HepG2 (cell line): ENCODE data around the gene ZNF391. TPM values are rescaled to one million over a fixed set of nuclear protein-coding genes. Genes with fewer than 3 reads are reported as not detected.

ENCODE experiments used
- GPN1 ChIP-seq: sonication (generic); formaldehyde crosslinking; IDR thresholded peaks from 2 replicates; pipeline ENCODE4 v1.5.1; 2020; ENCODE audit warnings: missing genetic modification reagents, borderline replicate concordance
- HIVEP1 ChIP-seq: sonication (generic); formaldehyde crosslinking; IDR thresholded peaks from 2 replicates; pipeline ENCODE4 v1.4.0; 2020; ENCODE audit warnings: mild to moderate bottlenecking, missing genetic modification reagents
- KLF15 ChIP-seq: sonication (generic); formaldehyde crosslinking; IDR thresholded peaks from 2 replicates; pipeline ENCODE4 v1.8.1; 2023; ENCODE audit warnings: borderline replicate concordance, mild to moderate bottlenecking, inconsistent platforms, missing genetic modification reagents, mixed read lengths
- MXI1 ChIP-seq: IDR thresholded peaks from 3 replicates; pipeline ENCODE4 v1.6.1; 2012; ENCODE audit warnings: low read depth, low read length, inconsistent platforms, borderline replicate concordance
- MYC ChIP-seq: sonication (generic); formaldehyde crosslinking; IDR thresholded peaks from 2 replicates; pipeline ENCODE4 v1.9.0; 2021; ENCODE audit warnings: missing genetic modification reagents, borderline replicate concordance
- NR1H2 ChIP-seq: sonication (generic); formaldehyde crosslinking; IDR thresholded peaks from 2 replicates; pipeline ENCODE4 v1.8.1; 2022; ENCODE audit warnings: low read depth, missing genetic modification reagents, borderline replicate concordance
- SOX5 ChIP-seq: IDR thresholded peaks from 2 replicates; pipeline ENCODE4 v1.6.1; 2016; ENCODE audit warnings: borderline replicate concordance
- SPEN ChIP-seq: sonication (generic); formaldehyde crosslinking; IDR thresholded peaks from 2 replicates; pipeline ENCODE4 v1.5.1; 2020; ENCODE audit warnings: low read depth, mild to moderate bottlenecking, missing genetic modification reagents
- ZNF160 ChIP-seq: sonication (generic); formaldehyde crosslinking; IDR thresholded peaks from 2 replicates; pipeline ENCODE4 v1.8.0; 2022; ENCODE audit warnings: mild to moderate bottlenecking, inconsistent platforms, missing genetic modification reagents
- ZNF263 ChIP-seq: sonication (generic); formaldehyde crosslinking; IDR thresholded peaks from 2 replicates; pipeline ENCODE4 v1.4.0; 2020; ENCODE audit warnings: missing genetic modification reagents
- ZNF441 ChIP-seq: sonication (generic); formaldehyde crosslinking; IDR thresholded peaks from 2 replicates; pipeline ENCODE4 v1.7.0; 2021; ENCODE audit warnings: missing genetic modification reagents, borderline replicate concordance
- ZNF484 ChIP-seq: sonication (generic); formaldehyde crosslinking; IDR thresholded peaks from 2 replicates; pipeline ENCODE4 v1.5.1; 2020; ENCODE audit warnings: mild to moderate bottlenecking, low read depth, missing genetic modification reagents, borderline replicate concordance
- ZNF615 ChIP-seq: sonication (generic); formaldehyde crosslinking; IDR thresholded peaks from 2 replicates; pipeline ENCODE4 v1.5.0; 2020; ENCODE audit warnings: mild to moderate bottlenecking, missing genetic modification reagents, borderline replicate concordance
- ZNF646 ChIP-seq: sonication (generic); formaldehyde crosslinking; IDR thresholded peaks from 2 replicates; pipeline ENCODE4 v1.9.0; 2021; ENCODE audit warnings: mild to moderate bottlenecking, missing genetic modification reagents
- ZNF800 ChIP-seq: sonication (generic); formaldehyde crosslinking; IDR thresholded peaks from 2 replicates; pipeline ENCODE4 v1.4.0; 2020; ENCODE audit warnings: missing genetic modification reagents
- ZSCAN31 ChIP-seq: sonication (generic); formaldehyde crosslinking; IDR thresholded peaks from 2 replicates; pipeline ENCODE4 v1.5.0; 2020; ENCODE audit warnings: low read depth, mild to moderate bottlenecking, missing genetic modification reagents
- polyA plus RNA-seq, 8 experiments: library from polyadenylated mRNA; depleted of rRNA in 3 of 8; stranded (reverse) in 7 of 8; unstranded in 1 of 8; fragments of >200 nt; fragmentation: Illumina TruSeq in 4 of 8; extraction: Trizol in 4 of 8; gene quantifications; 2 replicates each; pipeline versions ENCODE4 v1.2.1 to v1.2.3, GENCODE V29; 2011 to 2016; ENCODE audit warnings: low read depth in 4 of 8, missing spikeins in 1 of 8, mixed read lengths in 1 of 8; ENCODE audit not compliant: insufficient read depth in 1 of 8
- total RNA-seq, 5 experiments: library from RNA; depleted of rRNA; stranded (reverse); fragments of >200 nt; fragmentation: Illumina TruSeq; extraction: Trizol; gene quantifications; 2 replicates each; pipeline ENCODE4 v1.2.3, GENCODE V29; 2016; ENCODE audit warnings: low read depth in 1 of 5
- TF ChIP-seq, protein P1 (sequence below): sonication (generic); formaldehyde crosslinking; IDR thresholded peaks from 2 replicates; pipeline ENCODE4 v1.5.0; 2020; ENCODE audit warnings: mild to moderate bottlenecking, missing genetic modification reagents

ZNF391 gene
- total and polyA plus RNA-seq, 2 of the 13 experiments (the other 11 are each of a cell fraction or from before 2014, with no cell fraction given) = 0.78 to 1.7 TPM

GRCh38 chr6:27407153-27407814 is 18.7 kb downstream of the ZNF391 start (continued):
- TF ChIP-seq HIVEP1 (CRISPR knock-in tag) = no peak
- no peak for TF ChIP-seq GPN1 (CRISPR knock-in tag)
- no peak for TF ChIP-seq MYC (CRISPR knock-in tag)
- TF ChIP-seq ZNF160 = no peak
- no peak for TF ChIP-seq KLF15 (CRISPR knock-in tag)
- no peak for TF ChIP-seq ZNF800 (CRISPR knock-in tag)
- TF ChIP-seq ZSCAN31 (CRISPR knock-in tag) = peak; percentile 100
- TF ChIP-seq SOX5 (CRISPR knock-in tag) = peak; percentile 59; the same call in 1 of the 2 replicates
- TF ChIP-seq NR1H2 (CRISPR knock-in tag) = no peak
- TF ChIP-seq MXI1 = no peak
- TF ChIP-seq ZNF441 (CRISPR knock-in tag) = no peak
- TF ChIP-seq SPEN (CRISPR knock-in tag) = no peak
- TF ChIP-seq, protein P1, sequence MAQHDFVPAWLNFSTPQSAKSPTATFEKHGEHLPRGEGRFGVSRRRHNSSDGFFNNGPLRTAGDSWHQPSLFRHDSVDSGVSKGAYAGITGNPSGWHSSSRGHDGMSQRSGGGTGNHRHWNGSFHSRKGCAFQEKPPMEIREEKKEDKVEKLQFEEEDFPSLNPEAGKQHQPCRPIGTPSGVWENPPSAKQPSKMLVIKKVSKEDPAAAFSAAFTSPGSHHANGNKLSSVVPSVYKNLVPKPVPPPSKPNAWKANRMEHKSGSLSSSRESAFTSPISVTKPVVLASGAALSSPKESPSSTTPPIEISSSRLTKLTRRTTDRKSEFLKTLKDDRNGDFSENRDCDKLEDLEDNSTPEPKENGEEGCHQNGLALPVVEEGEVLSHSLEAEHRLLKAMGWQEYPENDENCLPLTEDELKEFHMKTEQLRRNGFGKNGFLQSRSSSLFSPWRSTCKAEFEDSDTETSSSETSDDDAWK (CRISPR knock-in tag) = no peak
- TF ChIP-seq ZNF263 (CRISPR knock-in tag) = no peak
- no peak for TF ChIP-seq ZNF646
- no peak for TF ChIP-seq ZNF484
- no peak for TF ChIP-seq ZNF615 (CRISPR knock-in tag)
